ENCODE results near the gene NPW.
A peak's percentile ranks its signal among the peaks of the same experiment; 100 is the strongest.
"Not testable (repeated sequence)": the region's sequence is repeated elsewhere in the genome, so short reads cannot be mapped to it uniquely, and the experiment has no call there.

Gene NPW

GRCh38 chr16:1999866-2000514 lies 19.6 kb upstream of the NPW start:
- no peak for DNase-seq
- in situ Hi-C loops (cut with HindIII; ENCODE audit: low pct_ligation_motif_present, low pct_unique_long_range_greater_than_20kb, low sequenced_read_pairs): no loop called here

- in situ Hi-C loops (cut with HindIII; ENCODE audit: low pct_ligation_motif_present, low pct_unique_long_range_greater_than_20kb, low sequenced_read_pairs): no loop called here
- no peak for DNase-seq
Observed at GRCh38 chr16:2001035-2001434, 18.6 kb upstream of the NPW start.

GRCh38 chr16:2001456-2002355 lies 17.9 kb upstream of the NPW start:
- in situ Hi-C loops (cut with HindIII; ENCODE audit: low pct_ligation_motif_present, low pct_unique_long_range_greater_than_20kb, low sequenced_read_pairs): no loop called here

GRCh38 chr16:2002406-2003230 lies 17.0 kb upstream of the NPW start:
- DNase-seq: no peak
- in situ Hi-C loops (cut with HindIII; ENCODE audit: low pct_ligation_motif_present, low pct_unique_long_range_greater_than_20kb, low sequenced_read_pairs): no loop called here

More at GRCh38 chr16:2001456-2002355, 17.9 kb upstream of the NPW start:
- DNase-seq: no peak

- in situ Hi-C loops (cut with HindIII; ENCODE audit: low pct_ligation_motif_present, low pct_unique_long_range_greater_than_20kb, low sequenced_read_pairs): no loop called here
- no peak for DNase-seq
Observed at GRCh38 chr16:2003231-2003826, 16.3 kb upstream of the NPW start.

GRCh38 chr16:2003827-2004641 lies 15.6 kb upstream of the NPW start:
- peak; percentile 95 for DNase-seq
- in situ Hi-C loops (cut with HindIII; ENCODE audit: low pct_ligation_motif_present, low pct_unique_long_range_greater_than_20kb, low sequenced_read_pairs): no loop called here

GRCh38 chr16:2004795-2005517 lies 14.6 kb upstream of the NPW start:
- in situ Hi-C loops (cut with HindIII; ENCODE audit: low pct_ligation_motif_present, low pct_unique_long_range_greater_than_20kb, low sequenced_read_pairs): no loop called here
- DNase-seq: no peak

- DNase-seq: no peak
- in situ Hi-C loops (cut with HindIII; ENCODE audit: low pct_ligation_motif_present, low pct_unique_long_range_greater_than_20kb, low sequenced_read_pairs): no loop called here
Observed at GRCh38 chr16:2005646-2006045, 13.9 kb upstream of the NPW start.

- in situ Hi-C loops (cut with HindIII; ENCODE audit: low pct_ligation_motif_present, low pct_unique_long_range_greater_than_20kb, low sequenced_read_pairs): no loop called here
- no peak for DNase-seq
Observed at GRCh38 chr16:2006317-2006716, 13.3 kb upstream of the NPW start.

GRCh38 chr16:2007081-2007836 lies 12.3 kb upstream of the NPW start:
- DNase-seq: no peak
- in situ Hi-C loops (cut with HindIII; ENCODE audit: low pct_ligation_motif_present, low pct_unique_long_range_greater_than_20kb, low sequenced_read_pairs): no loop called here

GRCh38 chr16:2008009-2008526 lies 11.5 kb upstream of the NPW start:
- no peak for DNase-seq

GRCh38 chr16:2008631-2009163 lies 10.9 kb upstream of the NPW start:
- in situ Hi-C loops (cut with HindIII; ENCODE audit: low pct_ligation_motif_present, low pct_unique_long_range_greater_than_20kb, low sequenced_read_pairs): no loop called here
- no peak for DNase-seq

More at GRCh38 chr16:2008009-2008526, 11.5 kb upstream of the NPW start:
- in situ Hi-C loops (cut with HindIII; ENCODE audit: low pct_ligation_motif_present, low pct_unique_long_range_greater_than_20kb, low sequenced_read_pairs): no loop called here

- in situ Hi-C loops (cut with HindIII; ENCODE audit: low pct_ligation_motif_present, low pct_unique_long_range_greater_than_20kb, low sequenced_read_pairs): no loop called here
- peak; percentile 22 for DNase-seq
Observed at GRCh38 chr16:2009164-2009711, 10.3 kb upstream of the NPW start.

GRCh38 chr16:2009791-2010510 lies 9.6 kb upstream of the NPW start, which contains the start of gene ZNF598:
ZNF598 (minus strand) TSS chr16:2009821.
- peak; percentile 93 for DNase-seq
- in situ Hi-C loops (cut with HindIII; ENCODE audit: low pct_ligation_motif_present, low pct_unique_long_range_greater_than_20kb, low sequenced_read_pairs): no loop called here

- DNase-seq; in situ Hi-C loops (cut with HindIII; ENCODE audit: low pct_ligation_motif_present, low pct_unique_long_range_greater_than_20kb, low sequenced_read_pairs): not testable (repeated sequence)
Observed at GRCh38 chr16:2011726-2012125, 7.9 kb upstream of the NPW start.
